Effector CD4-positive, alpha-beta T cell (primary cell): Measurements from ENCODE around the gene CDH11.

Experiments
- DNase-seq: peaks from one replicate; pipeline ENCODE4 v3.0.0-alpha.2; 2020

Gene CDH11

DNA sequence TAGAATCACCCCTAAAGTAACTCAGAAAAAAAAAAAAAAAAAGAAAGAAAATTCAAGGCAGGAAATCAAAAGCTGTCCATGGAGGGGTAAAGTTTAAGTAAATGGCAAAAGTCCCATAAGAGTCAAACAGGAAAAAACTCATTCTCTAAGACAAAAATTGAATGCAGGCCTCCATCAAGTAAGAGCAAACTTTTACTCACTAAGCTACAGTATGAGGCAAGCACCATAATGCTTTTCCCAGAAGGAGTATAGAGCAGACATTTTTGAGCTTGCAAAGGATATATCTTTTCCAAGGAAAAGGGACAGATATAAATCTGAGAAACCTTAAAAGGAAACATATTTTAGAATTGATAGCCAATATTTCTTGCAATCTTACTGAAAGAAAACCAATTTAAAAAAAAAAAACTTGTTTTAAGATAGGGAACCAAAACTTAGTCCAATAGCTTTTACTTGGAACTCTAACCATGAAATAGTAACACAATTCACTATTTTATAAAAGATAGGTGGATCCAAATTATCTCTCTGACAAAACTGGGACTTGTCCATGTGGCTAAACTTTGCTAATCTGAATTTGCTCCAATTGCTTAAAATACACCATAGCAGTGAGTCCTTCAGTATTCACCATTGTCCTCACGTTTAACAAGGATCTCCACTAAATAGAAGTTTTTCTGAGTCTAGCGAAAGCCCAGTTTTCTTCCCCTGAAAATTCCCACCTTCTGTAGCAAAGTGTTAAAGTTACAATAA lies 99.8 kb downstream of the CDH11 start:
- no peak for DNase-seq

DNA sequence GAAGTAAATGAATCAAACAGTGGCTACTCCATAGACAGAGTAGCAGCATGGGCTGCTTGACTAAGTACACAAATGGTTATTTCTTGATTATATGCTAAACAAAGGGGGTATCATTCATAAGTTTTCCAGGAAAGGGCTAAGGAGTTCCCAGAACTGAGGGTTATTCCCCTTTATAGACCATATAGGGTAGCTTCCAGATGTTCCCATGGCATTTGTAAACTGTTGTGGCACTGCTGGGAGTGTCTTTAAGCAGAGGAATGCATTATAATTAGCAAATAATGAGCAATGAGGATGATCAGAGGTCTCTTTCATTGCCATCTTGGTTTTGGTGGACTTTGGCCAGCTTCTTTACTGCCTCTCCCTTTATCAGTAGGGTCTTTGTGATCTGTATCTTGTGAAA lies 105.1 kb downstream of the CDH11 start:
- DNase-seq, result no peak

DNA sequence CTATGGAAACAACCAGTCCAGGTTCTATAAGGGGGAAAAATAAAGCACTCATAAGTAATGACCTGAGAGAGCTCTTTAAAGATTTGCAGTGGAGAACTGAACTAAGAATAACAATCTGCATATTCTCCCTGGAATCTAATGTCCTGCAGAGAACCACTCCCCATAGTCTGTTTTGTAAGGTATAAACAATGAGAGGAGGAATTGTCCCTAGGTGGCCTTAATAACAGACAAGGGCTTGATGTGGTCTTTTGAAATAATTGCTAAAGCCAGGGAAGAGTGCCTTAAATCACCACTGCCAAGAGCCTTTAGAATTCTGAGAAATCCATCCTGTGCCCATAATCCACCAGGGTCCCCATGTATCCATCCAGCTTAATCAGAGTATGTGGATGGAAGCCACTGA lies 106.3 kb downstream of the CDH11 start:
- no peak for DNase-seq

DNA sequence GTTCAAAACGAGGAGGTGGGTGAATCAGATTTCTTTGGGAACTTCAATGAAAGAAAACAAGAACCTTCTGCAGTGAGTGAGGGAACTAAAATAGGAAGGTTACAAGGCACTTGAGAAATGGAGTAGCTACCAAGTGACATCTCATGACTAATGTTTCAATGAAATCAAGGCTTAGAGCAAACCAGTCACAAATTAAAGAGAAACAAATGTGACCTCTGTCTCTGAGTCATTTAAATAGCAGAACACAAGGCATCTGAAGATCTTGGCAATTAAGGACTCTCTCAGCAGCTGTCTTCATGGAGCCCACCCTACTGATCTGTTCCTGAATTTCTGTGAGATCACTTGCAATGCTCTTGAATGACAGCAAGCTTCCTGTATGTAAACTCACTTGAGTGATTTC lies 109.5 kb downstream of the CDH11 start:
- DNase-seq, result no peak

DNA sequence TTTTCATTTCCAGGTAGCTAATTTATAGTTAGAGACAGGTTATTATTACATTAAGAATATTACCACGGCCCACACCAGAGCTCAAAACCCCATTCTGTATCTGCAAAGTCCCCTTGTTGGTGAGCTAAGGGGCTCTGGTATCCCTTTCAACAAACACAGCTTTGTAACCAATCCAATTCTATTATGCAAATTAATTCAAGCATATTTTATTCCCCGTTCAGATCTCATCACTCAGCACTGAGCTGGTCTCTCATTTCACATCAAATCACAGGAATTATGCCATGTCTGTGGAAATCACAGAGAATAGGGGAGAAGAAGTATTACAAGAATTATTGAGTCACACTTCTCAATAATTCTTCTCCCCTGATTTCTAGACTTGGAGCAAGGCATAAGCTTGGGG lies 111.7 kb downstream of the CDH11 start:
- DNase-seq, result no peak

DNA sequence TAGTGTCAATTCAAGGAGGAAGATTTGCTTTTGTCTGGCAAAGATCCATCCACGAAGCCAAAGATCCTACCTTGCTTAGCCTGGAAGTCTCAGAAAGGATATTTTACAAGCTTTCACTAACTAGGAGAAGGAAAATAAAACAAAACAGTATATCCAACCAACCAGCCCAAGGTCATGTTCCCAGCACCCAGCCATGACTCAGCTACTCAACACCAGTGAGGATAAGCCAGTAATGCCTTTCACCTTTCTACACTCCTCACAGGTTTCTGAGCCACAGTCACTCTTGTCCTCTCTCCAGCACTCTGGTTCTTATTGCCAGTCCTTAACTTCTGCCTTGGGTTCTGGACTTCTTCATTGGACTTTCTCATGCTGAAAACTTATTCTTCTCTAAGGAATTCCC lies 116.2 kb downstream of the CDH11 start:
- no peak for DNase-seq

DNA sequence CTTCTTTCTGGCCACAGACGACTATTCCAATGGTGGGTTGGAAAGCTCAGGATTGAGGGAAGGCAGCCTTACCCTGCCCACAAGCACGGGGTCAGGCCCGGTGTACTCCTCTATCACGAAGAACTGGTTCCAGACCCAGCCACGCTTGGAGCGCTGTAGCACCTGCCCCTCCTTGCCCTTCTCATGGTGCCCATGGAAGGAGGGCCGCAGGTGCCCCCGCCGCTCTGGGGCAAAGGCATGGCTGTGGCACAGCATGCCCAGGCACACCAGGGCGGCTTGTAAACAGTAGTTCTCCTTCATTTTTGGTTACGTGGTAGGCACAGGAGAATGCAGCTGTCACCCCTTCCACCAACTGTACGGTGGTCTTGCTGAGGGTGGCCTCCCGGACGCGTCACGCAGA lies 117.3 kb downstream of the CDH11 start:
- no peak for DNase-seq

DNA sequence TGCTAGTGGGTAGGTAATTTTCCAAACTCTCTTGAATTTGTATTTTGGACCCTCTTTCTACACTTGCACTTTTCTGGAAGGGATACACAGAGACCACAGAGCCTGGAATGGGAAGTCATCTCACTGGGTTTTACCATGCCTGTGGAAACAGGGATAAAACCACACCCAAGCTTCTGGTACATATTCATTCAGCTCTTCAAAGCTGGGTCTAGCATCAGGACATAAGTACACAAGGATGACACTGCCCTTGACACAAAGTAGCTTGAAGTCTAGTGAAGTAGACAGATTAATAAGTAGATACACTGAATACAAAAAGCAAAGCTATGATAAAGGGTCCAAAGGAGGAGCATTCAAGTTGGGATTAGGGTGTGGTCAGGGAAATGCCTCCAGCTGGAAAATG lies 118.2 kb downstream of the CDH11 start:
- no peak for DNase-seq

DNA sequence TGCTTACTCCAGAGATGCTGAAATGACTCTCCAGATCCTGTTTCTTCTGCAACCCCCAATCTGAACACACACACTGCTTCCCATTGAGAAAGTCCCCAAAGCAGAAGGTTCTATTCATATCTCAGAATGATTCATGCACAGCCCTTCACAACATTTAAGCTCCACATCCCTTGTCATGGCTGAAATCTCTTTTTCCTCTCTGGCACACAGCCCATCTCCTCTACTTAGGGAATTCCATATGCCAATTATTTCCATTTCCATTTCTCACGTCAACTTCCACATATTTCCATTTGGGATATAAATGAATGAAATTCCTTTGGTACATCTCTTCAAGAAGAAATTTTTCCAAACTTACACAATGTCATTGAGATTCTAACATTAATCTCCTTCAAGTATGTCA lies 119.6 kb downstream of the CDH11 start:
- no peak for DNase-seq

DNA sequence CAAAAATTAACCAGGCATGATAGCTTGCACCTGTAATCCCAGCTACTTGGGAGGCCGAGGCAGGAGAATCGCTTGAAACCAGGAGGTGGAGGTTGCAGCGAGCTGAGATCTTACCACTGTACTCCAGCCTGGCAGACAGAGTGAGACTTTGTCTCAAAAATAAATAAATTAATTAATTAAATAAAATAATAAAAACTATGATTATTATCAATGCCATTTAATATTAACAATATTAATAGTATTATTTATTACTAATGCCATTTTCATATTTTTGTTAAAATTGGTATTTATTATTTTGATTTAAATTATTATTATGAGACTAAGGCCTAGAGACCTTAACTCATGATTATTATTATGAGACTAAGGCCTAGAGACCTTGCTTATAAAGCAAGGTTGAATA lies 121.2 kb downstream of the CDH11 start:
- no peak for DNase-seq

DNA sequence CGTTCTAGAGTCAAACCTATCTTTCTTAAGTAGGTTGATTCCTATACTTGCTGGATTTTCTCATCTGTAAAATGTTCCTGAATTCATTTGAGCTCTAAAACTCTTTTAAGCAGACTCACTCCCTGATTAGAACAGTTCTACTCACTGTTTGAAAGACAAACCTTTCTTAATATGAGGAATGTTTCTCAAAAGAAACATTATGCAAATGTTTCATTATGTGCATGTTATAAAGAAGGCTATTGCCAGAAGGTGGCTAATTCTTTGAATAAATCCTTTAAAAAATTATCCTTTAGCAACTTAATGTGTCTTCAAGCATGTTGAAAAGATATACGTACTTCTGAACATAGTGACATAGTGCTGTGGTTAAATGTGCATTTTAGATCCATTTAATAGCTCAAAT lies 124.1 kb downstream of the CDH11 start:
- no peak for DNase-seq

DNA sequence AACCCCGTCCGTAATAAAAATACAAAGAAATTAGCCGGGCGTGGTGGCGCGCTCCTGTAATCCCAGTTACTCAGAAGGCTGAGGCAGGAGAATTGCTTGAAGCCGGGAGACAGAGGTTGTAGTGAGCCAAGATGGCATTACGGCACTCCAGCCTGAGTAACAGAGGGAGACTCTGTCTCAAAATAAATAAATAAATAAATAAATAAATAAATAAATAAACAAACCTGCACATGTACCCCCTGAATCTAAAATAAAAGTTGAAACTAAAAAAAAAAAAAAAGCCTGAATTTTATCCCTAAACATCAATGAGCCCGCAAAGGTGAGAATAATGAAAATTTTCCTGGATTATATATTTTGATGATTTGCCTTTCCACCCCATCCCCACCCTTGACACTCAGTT lies 124.7 kb downstream of the CDH11 start:
- no peak for DNase-seq

DNA sequence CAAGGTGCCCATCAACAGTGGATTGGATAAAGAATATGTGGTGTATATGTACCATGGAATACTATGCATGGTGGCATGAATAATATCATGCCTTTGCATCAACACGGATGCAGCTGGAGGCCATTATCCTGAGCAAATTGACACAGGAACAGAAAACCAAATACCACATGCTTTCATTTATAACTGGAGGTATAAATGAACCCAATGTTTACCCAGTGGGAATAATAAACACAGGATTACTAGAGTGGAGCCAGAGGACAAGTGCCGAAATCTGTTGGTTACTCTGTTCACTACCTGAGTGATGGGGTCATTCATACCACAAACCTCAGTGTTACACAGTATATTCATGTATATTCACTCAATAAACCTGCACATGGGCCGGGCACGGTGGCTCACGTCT lies 125.2 kb downstream of the CDH11 start:
- no peak for DNase-seq

DNA sequence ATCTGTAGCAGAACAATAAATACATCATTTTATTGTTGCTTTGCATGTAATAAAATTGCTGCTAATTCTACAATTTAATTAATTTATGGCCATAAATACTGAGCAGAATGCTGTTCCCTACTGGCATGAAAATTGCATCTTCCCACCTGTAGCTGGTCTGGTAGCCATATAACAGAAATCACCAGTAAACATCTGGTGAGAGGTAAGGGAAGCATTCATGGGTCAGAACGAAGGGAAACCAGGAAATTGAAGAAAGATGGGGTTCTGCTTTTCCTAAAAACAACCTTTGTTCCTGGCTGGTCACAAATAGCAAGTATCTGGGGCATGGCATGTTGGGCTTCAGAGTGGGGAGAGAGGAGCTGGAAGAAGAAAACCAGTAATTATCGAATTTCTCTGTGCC lies 128.4 kb downstream of the CDH11 start:
- DNase-seq, result no peak

DNA sequence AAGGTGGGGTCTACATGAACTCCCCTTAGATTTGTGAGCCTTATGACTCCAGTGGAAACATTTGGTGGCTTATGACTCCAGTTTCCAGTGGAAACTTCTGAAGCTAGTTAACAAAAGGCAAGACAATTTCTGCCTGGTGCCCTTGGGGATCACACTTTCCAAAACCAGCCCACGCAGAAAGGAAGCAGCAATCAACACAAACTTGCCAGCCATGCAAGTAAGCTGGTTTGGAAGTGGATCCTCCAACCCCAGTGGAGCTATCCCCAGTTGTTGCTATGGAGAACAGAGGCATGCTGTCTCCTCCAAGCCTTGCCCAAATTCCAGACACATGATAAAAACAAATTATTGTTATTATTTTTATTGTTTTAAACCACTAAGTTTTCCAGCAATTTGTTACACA lies 130.9 kb downstream of the CDH11 start:
- DNase-seq, result no peak

DNA sequence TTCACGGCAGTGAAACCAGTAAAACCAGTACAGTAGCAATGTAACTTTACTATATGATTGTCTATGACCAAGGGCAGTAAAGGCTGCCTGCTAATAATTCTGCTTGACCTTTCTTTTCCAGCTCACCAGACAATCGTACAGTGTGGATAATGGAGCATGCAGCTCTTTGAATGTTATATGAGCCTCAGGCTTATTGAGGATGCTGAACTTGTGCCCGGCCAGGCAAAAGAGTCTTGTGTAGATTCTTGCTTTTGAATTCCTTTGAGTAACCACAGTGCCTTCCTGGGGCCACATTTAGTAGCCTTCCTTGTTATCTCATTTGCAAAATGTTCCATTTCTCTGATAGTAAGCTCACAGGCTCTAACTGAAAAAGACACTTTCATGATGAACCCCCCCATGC lies 131.8 kb downstream of the CDH11 start:
- DNase-seq, result no peak

DNA sequence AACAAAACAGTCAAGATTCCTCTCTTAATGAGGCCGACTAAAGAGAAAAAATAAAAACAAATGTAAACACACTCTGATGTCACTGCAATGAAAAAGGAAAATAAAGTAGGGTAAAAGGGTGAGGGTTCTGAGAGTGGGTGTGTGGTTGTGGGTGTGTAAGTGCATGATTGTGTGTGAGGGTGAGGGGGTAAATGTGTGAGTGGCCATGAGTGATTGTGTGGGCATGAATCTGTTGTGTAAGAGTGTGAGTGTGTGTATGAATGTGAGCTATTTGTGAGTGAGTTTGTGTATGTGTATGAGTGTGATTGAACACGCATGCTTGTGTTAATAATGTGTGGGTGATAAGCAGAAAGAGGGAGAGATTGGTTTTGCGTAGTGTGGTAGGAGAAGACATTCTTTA lies 132.8 kb downstream of the CDH11 start:
- DNase-seq, result no peak

DNA sequence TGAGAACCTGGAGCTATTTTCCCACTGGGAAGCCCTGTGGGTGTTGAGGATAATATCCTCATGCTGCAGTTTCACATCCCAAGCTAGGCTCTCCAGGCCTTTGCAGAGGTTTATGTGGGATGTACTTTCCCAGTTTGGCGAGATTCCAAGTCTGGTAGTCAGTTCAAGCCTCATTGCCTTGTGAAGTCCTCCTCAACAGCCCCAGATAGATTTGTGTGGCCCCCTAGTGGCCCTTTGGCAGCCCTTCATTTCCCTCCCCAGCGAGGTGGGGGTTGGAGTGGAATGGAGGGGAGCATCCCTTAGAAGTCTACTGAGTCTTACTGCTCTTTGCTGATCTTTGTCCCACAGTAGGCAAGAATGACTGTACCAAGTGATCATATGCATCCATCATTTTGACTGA lies 137.9 kb downstream of the CDH11 start:
- DNase-seq, result no peak

DNA sequence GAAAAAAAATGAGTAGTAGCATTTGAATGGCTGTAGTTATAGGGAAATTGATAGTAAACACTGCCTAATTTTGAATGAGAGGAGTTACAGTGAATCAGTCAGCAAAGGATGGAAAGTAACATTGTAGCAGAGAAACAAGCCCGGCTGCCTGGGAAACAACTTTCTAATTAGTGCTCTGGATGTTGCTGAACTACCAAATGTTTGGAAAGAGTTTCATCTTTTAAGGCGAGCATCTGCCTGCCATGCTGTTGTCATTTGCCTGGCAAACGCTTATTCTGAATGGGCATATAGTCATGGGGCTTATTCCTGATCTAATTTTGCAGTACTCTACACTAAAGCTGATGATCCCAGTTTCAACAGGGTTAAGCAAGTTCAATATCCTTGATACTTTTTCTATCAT lies 138.6 kb downstream of the CDH11 start:
- no peak for DNase-seq

DNA sequence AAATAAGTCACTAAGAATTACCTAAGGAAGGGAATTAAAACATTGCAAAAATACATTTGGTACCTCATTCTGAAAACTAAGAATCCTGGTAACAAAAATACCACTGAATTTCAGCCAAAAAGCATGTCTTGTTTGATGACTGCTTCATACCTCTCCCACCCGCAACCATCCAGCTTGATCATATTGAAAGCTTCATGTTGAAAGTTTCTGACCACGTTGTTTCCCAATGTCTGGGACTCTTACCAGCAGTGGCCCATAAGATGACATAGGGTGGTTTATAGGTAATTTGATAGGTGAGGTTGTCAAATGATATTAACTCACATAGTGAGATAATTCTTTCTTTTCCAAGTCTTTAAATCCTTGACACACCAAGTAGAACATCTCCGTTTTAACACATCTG lies 139.3 kb downstream of the CDH11 start:
- DNase-seq, result no peak

DNA sequence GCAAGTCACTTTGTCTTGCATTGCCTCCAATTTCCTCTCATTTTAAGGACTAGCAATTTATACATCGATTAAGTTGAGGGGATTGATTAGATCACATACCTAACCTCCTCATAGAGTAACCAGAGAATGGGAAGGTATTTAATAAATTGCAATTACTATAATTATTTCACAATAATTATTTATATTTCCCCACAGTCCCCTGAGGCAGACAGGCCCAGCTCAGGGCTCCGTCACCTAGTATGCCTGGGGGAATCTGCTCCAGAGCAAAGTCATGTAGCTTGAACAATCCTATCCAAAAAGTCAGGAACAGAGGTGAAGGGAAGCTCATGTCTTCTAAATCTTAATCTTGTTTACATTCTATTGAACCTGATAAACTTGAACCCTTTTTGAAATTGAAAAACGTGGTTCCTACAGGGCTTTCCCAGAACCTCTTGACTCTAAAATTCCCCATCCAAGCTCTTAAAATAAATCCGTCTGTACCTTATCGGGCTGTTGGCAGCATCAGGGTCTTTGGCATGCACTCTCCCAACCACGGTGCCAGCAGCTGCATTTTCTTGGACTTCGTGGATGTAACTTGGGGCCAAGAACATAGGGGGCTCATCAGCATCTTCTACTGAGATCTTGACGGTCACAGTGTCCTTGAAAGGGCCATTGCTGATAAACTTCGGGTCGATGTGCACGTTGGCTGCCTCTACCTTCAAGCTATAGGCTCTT lies 140.1 kb downstream of the CDH11 start:
- DNase-seq, result no peak

DNA sequence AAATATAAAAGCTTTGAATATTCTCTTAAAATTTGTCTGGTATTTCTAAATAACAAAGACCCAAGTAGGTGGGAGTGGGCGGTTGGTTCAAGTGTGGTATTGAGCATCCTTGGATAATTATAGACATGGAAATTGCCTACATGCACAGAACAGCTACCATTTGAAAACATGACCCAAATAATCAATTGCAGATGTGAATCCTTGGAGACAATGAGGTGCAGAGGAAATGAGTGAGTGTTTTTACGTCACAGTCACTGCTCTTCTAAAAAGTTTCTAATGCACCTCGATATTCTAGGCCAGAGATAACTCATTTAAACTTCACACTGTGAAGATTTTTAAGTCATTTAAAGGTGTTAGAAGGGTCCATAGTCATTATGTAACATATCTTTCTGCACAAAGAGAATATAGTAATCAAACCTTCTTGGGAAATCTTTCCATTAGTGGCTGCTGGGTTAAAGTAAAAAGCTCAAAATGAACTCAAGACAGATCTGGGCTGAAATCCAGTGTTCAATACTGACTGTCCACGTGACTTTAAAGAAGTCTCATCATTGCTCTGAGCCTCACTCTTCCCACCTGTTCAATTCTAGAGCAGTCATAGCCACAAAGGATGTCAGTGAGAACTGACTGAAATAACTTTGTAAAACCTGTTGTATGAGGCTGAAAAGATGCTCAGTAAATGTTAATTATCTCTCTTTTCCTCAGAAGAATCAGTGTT lies 144.5 kb downstream of the CDH11 start:
- no peak for DNase-seq

DNA sequence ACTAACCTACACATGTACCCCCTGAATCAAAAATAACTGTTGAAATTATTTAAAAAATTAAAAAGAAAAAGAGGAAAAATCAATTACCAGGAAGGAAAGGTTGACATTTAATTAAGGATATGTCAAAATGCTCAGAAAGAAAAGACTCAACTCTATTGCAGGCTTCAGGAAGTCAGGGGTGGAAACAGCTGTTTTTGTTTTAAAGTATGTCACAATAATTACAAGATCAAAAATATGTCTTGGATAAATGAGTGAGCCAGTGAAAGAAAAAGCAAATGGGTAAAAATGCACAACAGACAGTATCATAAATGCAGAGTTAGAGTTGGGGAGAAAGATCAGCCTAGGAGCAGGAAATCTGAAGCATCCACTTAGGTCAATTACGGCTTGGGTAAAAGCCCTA lies 146.0 kb downstream of the CDH11 start:
- DNase-seq, result no peak

DNA sequence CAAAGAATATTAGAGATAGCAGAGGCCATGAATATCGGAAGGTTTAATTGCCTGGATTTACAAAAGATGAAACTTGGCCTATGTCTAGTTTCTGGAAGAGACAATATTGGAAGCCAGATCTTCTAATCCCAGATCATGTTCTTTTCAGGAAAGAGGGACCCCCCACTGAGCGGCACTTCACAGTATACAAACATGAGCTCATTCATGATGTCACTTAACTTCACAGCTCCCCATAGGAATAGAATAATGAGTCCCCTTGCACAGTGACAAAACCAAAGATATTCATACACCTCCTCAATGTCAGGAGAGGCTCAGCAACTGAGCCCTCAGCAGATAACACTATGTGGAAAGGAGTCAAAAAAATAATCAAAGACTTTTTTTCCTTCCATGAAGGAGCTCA lies 147.5 kb downstream of the CDH11 start:
- DNase-seq, result no peak
